ENCODE data around the gene TMEM150A. TPM values are rescaled to one million over a fixed set of nuclear protein-coding genes. Genes with fewer than 3 reads are reported as not detected.

The TMEM150A gene
- total and polyA plus RNA-seq, 2 of the 13 experiments (the other 11 are each of a cell fraction or from before 2014, with no cell fraction given) = 30.1 to 70.4 TPM

- TF ChIP-seq, protein P1, sequence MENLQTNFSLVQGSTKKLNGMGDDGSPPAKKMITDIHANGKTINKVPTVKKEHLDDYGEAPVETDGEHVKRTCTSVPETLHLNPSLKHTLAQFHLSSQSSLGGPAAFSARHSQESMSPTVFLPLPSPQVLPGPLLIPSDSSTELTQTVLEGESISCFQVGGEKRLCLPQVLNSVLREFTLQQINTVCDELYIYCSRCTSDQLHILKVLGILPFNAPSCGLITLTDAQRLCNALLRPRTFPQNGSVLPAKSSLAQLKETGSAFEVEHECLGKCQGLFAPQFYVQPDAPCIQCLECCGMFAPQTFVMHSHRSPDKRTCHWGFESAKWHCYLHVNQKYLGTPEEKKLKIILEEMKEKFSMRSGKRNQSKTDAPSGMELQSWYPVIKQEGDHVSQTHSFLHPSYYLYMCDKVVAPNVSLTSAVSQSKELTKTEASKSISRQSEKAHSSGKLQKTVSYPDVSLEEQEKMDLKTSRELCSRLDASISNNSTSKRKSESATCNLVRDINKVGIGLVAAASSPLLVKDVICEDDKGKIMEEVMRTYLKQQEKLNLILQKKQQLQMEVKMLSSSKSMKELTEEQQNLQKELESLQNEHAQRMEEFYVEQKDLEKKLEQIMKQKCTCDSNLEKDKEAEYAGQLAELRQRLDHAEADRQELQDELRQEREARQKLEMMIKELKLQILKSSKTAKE (CRISPR knock-in tag; IDR thresholded peaks at IDR 0.05; ENCODE audit: borderline replicate concordance) = peak; percentile 77; the same call in 1 of the 2 replicates
- no peak for TF ChIP-seq ARID3A (IDR thresholded peaks at IDR 0.05; ENCODE audit: low read depth, low read length)
- no peak for TF ChIP-seq SMAD9 (CRISPR knock-in tag; IDR thresholded peaks at IDR 0.05)
- TF ChIP-seq MAFG (CRISPR knock-in tag; IDR thresholded peaks at IDR 0.05) = no peak
- TF ChIP-seq ZNF12 (CRISPR knock-in tag; IDR thresholded peaks at IDR 0.05) = peak; percentile 48; the same call in 1 of the 2 replicates
- no peak for TF ChIP-seq ZKSCAN8 (CRISPR knock-in tag; IDR thresholded peaks at IDR 0.05; ENCODE audit: borderline replicate concordance)
- no peak for TF ChIP-seq CCAR2 (optimal IDR thresholded peaks at IDR 0.05; ENCODE audit: low read depth, low read length)
- TF ChIP-seq, protein P2, sequence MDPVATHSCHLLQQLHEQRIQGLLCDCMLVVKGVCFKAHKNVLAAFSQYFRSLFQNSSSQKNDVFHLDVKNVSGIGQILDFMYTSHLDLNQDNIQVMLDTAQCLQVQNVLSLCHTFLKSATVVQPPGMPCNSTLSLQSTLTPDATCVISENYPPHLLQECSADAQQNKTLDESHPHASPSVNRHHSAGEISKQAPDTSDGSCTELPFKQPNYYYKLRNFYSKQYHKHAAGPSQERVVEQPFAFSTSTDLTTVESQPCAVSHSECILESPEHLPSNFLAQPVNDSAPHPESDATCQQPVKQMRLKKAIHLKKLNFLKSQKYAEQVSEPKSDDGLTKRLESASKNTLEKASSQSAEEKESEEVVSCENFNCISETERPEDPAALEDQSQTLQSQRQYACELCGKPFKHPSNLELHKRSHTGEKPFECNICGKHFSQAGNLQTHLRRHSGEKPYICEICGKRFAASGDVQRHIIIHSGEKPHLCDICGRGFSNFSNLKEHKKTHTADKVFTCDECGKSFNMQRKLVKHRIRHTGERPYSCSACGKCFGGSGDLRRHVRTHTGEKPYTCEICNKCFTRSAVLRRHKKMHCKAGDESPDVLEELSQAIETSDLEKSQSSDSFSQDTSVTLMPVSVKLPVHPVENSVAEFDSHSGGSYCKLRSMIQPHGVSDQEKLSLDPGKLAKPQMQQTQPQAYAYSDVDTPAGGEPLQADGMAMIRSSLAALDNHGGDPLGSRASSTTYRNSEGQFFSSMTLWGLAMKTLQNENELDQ (CRISPR knock-in tag; IDR thresholded peaks at IDR 0.05; ENCODE audit: borderline replicate concordance) = 0 out of 2 replicates have a peak, but pooled peaks have one; percentile 61
- TF ChIP-seq ZNF383 (CRISPR knock-in tag; IDR thresholded peaks at IDR 0.05; ENCODE audit: borderline replicate concordance) = 0 out of 2 replicates have a peak, but pooled peaks have one; percentile 23
- TF ChIP-seq FOXP4 (CRISPR knock-in tag; IDR thresholded peaks at IDR 0.05) = peak; percentile 48
- TF ChIP-seq, protein P3, sequence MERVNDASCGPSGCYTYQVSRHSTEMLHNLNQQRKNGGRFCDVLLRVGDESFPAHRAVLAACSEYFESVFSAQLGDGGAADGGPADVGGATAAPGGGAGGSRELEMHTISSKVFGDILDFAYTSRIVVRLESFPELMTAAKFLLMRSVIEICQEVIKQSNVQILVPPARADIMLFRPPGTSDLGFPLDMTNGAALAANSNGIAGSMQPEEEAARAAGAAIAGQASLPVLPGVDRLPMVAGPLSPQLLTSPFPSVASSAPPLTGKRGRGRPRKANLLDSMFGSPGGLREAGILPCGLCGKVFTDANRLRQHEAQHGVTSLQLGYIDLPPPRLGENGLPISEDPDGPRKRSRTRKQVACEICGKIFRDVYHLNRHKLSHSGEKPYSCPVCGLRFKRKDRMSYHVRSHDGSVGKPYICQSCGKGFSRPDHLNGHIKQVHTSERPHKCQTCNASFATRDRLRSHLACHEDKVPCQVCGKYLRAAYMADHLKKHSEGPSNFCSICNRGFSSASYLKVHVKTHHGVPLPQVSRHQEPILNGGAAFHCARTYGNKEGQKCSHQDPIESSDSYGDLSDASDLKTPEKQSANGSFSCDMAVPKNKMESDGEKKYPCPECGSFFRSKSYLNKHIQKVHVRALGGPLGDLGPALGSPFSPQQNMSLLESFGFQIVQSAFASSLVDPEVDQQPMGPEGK (CRISPR knock-in tag; IDR thresholded peaks at IDR 0.05) = peak; percentile 91
- TF ChIP-seq ZNF382 (CRISPR knock-in tag; IDR thresholded peaks at IDR 0.05; ENCODE audit: borderline replicate concordance) = no peak
- TF ChIP-seq, protein P4, sequence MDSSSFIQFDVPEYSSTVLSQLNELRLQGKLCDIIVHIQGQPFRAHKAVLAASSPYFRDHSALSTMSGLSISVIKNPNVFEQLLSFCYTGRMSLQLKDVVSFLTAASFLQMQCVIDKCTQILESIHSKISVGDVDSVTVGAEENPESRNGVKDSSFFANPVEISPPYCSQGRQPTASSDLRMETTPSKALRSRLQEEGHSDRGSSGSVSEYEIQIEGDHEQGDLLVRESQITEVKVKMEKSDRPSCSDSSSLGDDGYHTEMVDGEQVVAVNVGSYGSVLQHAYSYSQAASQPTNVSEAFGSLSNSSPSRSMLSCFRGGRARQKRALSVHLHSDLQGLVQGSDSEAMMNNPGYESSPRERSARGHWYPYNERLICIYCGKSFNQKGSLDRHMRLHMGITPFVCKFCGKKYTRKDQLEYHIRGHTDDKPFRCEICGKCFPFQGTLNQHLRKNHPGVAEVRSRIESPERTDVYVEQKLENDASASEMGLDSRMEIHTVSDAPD (CRISPR knock-in tag; IDR thresholded peaks at IDR 0.05) = no peak
- no peak; the same call in 1 of the 2 replicates for TF ChIP-seq ZNF292 (CRISPR knock-in tag; IDR thresholded peaks at IDR 0.05; ENCODE audit: borderline replicate concordance, low read depth)
- peak; percentile 89; the same call in 1 of the 2 replicates for TF ChIP-seq SMAD1 (CRISPR knock-in tag; IDR thresholded peaks at IDR 0.05; ENCODE audit: borderline replicate concordance, low read depth)
- no peak for TF ChIP-seq PHF21A (CRISPR knock-in tag; IDR thresholded peaks at IDR 0.05)
- no peak for TF ChIP-seq HHEX (CRISPR knock-in tag; IDR thresholded peaks at IDR 0.05)
Measured at GRCh38 chr2:85584354-85584856, 18.1 kb downstream of the TMEM150A start, which contains the start of gene VAMP5 (continued).
